ENCODE results near the gene RBBP8NL.

The RBBP8NL gene

DNA sequence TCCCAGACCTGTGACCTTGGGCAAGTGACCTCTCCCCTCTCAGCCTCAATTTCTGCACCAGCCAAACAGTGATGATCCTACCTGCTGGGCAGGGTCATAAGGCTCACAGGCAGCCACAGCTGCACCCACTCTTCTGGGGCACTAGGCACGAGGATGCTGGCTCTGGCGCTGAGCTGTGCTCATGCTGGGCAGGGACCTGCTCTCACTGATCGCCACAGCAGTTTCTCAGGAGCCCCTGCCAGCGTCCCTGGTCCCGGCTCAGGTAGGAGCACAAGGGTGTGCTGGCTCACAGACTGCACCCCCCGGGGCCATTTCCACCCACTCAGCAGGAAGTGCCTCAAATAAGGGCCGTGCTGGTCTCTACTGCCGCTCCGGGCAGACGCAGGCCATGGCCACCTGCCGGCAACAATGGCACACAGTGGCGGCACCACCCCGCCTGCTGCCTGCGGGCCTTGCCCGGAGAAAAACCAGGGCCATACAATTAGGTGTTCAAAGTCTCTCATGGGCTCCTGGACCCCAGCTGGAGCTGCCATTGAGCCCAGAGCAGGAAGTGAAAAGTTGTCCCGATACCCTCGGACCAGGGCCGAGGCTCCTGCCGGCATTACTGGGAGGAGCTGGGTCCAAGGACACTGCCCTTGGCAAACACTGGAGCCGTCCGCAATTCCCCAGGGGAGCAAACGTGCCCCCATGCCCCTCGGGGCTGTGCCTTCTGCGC, 15.7 kb downstream of the RBBP8NL start:
- no peak overlapping the region for H3K4me3 ChIP-seq (ENCODE audit: low read depth, low read length)

DNA sequence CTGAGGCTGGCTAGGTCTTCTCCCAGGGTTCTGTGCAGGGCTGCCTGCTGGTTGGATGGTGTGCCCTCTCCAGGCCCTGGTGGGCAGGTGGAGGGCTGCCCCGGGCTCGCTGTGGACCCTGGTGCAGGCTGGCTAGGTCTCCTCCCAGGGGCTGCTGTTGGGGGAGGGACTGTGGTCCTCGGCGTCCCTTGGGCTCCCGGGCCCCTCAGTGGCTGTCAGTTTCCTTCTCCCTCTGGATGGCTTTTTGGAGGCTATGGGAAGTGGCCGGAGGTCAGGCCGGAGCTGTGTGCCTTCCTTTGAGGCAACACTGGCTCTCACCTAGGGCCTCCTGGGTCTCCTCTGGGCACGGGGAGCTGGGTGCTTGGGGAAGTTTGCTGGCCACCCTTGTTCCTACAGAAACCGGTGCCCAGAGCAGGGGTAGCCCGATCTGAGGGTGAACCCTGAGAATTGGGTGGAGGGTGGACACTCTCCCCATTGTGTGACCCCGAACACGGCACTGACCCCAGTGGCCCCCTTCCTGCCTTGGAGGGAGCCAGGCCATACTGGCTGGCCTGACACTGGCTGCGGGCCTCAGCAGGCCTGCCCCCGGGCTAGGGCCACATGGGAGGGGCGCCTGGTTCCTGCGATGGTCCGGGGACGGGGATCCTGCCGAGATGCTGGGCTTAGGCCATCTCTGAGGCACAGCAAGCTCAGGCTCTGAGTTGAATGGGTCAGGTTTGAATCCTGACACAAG, 16.4 kb downstream of the RBBP8NL start:
- H3K4me3 ChIP-seq (ENCODE audit: low read depth, low read length) = no peak overlapping the region
- no peak for DNase-seq (ENCODE audit: low read depth)

More for the DNA sequence above, 15.7 kb downstream of the RBBP8NL start:
- DNase-seq (ENCODE audit: low read depth) = no peak

DNA sequence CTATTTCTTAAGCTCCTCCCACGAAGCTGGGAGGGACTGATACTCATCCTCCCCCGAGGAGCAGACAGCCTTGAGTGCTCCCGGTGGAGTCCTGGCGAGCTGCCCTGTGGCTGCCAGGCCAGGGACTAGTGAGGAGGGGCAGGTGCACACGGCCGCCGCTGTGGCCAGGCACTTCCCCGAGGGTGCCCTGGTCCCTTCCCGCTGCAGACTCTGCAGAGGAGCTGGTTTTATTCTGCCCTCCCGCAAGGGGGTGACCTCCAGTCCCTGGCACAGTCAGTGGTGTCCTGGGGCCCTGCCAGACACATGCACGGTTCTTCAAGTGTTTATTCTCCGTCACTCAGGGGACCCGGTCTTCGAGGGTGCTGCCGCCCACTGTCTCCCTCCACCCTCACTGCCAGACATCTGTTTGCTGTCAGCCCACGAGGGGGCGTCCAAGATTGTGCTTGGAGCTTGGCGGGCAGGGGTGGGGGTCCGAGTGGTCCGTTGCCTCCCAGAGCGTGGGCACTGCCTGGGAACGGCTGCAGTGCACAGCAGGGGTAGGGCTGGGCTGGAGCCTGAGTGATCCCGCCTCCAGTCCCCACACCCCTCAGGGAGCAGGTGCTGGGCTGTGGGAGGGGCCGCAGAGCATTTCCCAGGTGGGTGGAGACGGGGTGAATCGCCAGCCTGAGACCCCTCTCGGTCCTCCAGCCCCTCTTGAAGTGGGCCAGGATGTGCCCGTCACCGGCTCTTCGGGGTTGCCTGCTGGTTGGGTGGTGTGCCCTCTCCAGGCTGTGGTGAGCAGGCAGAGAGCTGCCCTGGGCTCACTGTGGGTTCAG, 17.2 kb downstream of the RBBP8NL start:
- no peak overlapping the region for H3K4me3 ChIP-seq (ENCODE audit: low read depth, low read length)
- no peak for DNase-seq (ENCODE audit: low read depth)

GRCh38 chr20:62409086-62409853, 18.1 kb downstream of the RBBP8NL start:
- no peak for DNase-seq (ENCODE audit: low read depth)
- H3K4me3 ChIP-seq (ENCODE audit: low read depth, low read length) = no peak overlapping the region

DNA sequence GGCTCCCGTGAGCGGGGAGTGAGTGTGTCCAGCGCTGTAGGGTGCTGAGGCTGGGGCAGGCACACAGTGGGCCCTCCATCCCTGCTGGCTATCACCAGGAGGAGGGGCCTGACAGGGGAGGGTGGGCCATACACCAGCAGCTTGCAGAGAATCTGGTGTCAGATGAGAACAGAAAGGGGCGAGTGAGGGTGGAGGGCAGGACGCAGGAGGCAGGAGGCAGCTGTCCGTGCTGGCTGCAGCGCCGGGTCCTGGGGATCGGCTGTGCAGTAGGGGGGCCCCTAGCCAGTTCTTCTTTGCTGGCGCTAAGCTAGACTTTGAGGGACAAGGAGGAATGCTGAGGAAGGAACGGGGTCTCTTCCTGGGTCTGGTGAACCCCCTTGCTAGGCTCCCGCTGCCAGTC, 18.7 kb downstream of the RBBP8NL start:
- DNase-seq (ENCODE audit: low read depth) = no peak
- no peak overlapping the region for H3K4me3 ChIP-seq (ENCODE audit: low read depth, low read length)

DNA sequence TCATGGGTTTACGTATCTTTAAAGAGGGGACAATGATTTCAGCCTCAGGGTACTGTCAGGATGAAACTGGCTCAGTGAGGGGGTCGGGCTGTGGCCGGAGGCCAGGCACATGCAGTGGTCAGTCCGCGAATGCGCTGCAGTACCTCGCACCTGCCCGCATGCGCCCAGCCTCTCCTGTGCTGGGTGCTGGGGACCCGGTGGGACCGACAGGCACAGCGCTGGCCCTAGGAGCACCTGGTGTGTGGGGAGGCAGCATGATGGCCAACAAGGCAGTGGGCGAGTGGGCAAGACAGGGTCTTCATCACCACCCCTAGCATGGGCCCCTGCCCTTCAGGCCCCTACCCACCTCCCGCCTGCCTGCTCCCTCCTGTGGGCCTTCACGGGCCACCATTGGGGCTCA, 19.3 kb downstream of the RBBP8NL start:
- no peak for DNase-seq (ENCODE audit: low read depth)
- H3K4me3 ChIP-seq (ENCODE audit: low read depth, low read length) = no peak overlapping the region

- peak; percentile 79 for DNase-seq (ENCODE audit: low read depth)
- peak within 1 kb of the TSS; percentile 73 for H3K4me3 ChIP-seq (ENCODE audit: low read depth, low read length)
Observed at GRCh38 chr20:62407221-62407992, 19.9 kb downstream of the RBBP8NL start, which contains the start of gene CABLES2. Gene CABLES2 (minus strand): TSS chr20:62407285. CDS start chr20:62407276, 9 bp downstream.

GRCh38 chr20:62406635-62407176, 20.6 kb downstream of the RBBP8NL start:
- no peak for DNase-seq (ENCODE audit: low read depth)

GRCh38 chr20:62405981-62406513, 21.3 kb downstream of the RBBP8NL start:
- no peak for DNase-seq (ENCODE audit: low read depth)

More at GRCh38 chr20:62406635-62407176, 20.6 kb downstream of the RBBP8NL start:
- peak overlapping the region; percentile 73 for H3K4me3 ChIP-seq (ENCODE audit: low read depth, low read length)

DNA sequence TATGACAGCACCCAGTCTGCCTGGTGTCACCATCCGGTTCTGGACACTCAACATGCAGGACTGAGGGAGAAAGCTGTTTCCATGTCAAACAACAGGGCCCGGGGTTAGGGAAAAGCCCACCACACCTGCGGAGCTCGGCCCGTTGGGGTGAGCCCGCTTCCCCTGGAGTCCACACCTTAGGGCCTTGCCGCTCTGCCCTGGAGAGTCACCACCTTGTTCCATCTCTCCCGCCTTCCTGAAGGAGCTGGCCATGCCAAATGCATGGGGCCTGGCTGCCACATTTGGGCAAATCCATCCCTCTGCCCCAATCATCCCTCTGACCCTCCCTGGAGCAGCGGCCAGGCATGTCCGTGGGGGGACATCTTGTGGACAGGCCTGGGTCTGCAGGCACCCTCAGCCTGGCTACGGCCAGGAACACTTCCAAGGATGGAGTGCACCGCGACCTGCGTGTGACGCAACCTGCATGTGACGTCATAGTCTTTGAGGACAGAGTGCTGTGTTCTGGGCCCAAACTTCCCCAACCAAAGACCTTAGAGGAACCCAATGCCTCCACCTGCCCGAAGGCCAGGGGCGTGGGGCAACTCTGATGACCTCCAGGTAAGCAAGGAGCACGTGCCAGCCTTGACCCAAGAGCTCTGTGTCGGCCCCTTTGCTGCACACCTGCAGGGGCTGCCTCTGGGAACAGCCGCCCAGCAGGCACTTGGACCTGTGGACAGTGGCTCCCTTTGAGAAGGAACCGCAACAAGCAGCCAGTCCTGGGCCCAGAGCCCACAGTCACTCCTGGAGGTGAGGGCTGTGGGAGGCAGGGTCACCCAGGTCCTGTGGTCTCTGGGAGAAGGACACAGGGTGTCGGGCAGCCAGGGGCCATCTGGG, 22.0 kb downstream of the RBBP8NL start:
- H3K4me3 ChIP-seq (ENCODE audit: low read depth, low read length) = no peak overlapping the region
- DNase-seq (ENCODE audit: low read depth) = peak; percentile 12

More at GRCh38 chr20:62405981-62406513, 21.3 kb downstream of the RBBP8NL start:
- peak overlapping the region; percentile 73 for H3K4me3 ChIP-seq (ENCODE audit: low read depth, low read length)

DNA sequence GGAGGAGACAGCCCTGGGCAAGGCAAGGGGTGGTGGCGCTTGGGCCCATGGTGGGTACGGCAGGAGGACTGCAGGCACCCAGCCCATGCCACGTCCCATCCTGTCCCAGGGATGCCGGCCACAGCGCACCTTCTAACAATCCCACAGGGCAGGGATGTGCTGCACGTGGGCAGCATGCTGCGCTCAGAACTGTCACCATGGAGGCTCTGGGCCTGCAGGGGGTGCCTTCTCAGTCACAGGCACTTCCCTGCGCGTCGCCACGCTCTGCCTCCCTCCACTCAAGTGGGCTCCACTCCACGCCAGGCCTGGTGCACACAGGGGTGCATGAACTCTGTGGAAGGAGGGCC, 22.6 kb downstream of the RBBP8NL start:
- no peak for DNase-seq (ENCODE audit: low read depth)
- H3K4me3 ChIP-seq (ENCODE audit: low read depth, low read length) = no peak overlapping the region

- H3K4me3 ChIP-seq (ENCODE audit: low read depth, low read length) = no peak overlapping the region
- DNase-seq (ENCODE audit: low read depth) = no peak
Observed at GRCh38 chr20:62404112-62404665, 23.1 kb downstream of the RBBP8NL start.

DNA sequence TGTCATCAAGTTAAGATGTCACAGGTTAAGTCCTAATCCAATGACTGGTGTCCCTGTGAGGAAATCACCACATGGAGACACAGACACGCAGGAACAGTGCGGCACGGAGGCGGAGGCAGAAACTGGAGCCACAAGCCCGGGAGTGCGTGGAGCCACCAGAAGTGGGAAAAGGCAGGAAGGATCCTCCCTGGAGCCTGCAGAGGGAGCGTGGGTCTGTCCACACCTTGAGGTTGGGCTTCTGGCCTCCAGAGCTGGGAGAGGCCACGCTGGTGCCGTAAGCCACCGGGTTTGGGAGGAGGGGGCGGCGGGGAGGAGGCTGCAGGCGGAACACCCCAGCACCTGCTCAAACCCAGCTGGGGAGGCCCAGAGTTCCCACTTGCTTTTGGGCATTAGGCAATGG, 24.0 kb downstream of the RBBP8NL start:
- no peak overlapping the region for H3K4me3 ChIP-seq (ENCODE audit: low read depth, low read length)
- no peak for DNase-seq (ENCODE audit: low read depth)

DNA sequence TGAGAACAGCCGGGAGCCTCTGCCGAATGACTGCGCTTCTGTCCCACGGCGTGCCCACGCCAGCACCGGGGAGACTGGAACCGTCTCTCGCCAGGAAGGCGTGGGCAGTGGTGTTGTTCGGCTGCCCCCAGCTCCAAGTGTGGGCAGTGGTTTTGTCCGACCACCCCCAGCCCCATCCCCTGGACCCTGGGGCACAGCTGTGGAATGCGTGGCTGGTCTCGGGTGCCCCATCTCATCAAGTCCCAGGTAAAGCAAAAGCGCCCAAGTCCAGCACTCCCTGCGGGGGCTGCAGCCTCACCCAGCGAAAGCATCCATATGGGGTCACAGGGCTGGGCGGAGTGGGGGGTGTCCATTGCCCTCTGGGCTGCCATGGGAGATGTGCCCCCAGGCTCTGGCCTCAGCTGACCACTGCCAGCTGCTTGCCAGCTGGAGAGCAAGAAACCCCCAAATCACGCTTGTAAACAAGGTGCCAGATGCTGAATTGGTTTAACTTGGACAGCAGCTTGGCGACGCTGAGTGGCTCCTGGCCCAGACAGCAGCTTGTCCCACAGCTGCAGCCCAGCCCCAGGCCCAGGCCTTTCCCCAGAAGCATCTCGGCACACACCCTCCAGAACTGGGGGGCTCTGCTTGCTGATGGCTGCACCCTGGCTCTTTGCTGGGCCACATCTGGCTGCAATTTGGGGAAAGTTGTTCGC, 24.7 kb downstream of the RBBP8NL start:
- no peak overlapping the region for H3K4me3 ChIP-seq (ENCODE audit: low read depth, low read length)
- no peak for DNase-seq (ENCODE audit: low read depth)

DNA sequence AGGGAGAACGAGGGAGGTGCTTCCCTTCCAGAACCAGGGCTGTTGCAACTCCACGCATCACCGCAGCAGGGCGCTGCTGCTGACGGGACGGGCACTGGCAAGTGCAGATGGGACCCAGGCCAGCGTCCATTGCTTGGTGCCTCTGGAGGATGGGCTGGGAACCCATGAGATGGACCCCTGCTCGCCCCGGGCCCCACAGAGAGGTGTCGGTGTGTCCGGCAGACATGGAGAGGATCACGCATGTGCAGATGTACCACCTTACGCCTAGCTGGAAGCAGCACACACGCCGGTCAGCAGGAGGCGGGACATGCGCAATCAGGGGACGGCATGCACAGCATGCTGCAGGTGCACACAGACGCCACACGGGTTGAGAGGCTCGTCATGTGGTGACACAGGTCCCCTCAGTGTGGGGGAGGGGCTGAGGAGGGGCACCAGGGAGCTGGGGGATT, 26.0 kb downstream of the RBBP8NL start:
- H3K4me3 ChIP-seq (ENCODE audit: low read depth, low read length) = no peak overlapping the region
- DNase-seq (ENCODE audit: low read depth) = no peak

GRCh38 chr20:62400541-62400940, 26.8 kb downstream of the RBBP8NL start:
- no peak for DNase-seq (ENCODE audit: low read depth)

More at GRCh38 chr20:62400541-62400940, 26.8 kb downstream of the RBBP8NL start:
- H3K4me3 ChIP-seq (ENCODE audit: low read depth, low read length) = no peak overlapping the region

Data from skeletal muscle cell (primary cell).